Sigmoid colon (tissue), 3 donors: ENCODE measurements around the gene MBLAC1.

Experiments used
- POLR2A ChIP-seq, 2 donors: fragments of 450-650 bp; IDR thresholded peaks; one replicate each; pipeline ENCODE4 v1.6.1; 2016; ENCODE audit warnings: antibody characterized with exemption in 2 of 2, mild to moderate bottlenecking in 2 of 2, moderate library complexity in 2 of 2
- TF ChIP-seq, protein P1 (sequence below), 4 experiments: fragments of 450-650 bp in 3 of 4; fragments of 200-600 bp in 1 of 4; IDR thresholded peaks; one replicate each; pipeline ENCODE4 v1.5.1; 2016 to 2019; ENCODE audit warnings: antibody characterized with exemption in 4 of 4, mild to moderate bottlenecking in 3 of 4, moderate library complexity in 2 of 4

DNA sequence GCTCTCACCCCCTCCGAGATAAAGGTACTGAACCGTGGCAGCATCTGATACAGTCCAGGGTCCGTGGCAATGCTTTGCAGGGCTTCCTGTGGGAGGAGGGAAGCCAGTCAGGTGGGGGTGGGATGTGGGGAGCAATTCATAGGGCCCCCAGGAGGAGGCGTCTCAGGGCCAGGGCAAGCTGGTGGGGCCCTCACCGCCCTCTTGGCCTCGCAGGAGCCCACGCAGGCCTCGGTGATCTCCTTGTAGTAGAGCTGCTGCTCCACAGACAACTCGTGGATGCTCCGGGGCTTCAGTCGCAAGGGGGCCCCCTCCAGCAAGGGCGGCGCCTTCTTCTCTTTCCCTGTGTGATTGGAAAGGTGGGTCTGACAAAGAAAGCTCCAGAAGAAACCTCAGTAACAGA, 14.9 kb upstream of the MBLAC1 start:
- TF ChIP-seq POLR2A (IDR thresholded peaks at IDR 0.05): no peak
- TF ChIP-seq, protein P1, sequence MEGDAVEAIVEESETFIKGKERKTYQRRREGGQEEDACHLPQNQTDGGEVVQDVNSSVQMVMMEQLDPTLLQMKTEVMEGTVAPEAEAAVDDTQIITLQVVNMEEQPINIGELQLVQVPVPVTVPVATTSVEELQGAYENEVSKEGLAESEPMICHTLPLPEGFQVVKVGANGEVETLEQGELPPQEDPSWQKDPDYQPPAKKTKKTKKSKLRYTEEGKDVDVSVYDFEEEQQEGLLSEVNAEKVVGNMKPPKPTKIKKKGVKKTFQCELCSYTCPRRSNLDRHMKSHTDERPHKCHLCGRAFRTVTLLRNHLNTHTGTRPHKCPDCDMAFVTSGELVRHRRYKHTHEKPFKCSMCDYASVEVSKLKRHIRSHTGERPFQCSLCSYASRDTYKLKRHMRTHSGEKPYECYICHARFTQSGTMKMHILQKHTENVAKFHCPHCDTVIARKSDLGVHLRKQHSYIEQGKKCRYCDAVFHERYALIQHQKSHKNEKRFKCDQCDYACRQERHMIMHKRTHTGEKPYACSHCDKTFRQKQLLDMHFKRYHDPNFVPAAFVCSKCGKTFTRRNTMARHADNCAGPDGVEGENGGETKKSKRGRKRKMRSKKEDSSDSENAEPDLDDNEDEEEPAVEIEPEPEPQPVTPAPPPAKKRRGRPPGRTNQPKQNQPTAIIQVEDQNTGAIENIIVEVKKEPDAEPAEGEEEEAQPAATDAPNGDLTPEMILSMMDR (IDR thresholded peaks at IDR 0.05): no peak
